Activated CD4-positive, alpha-beta T cell treated with anti-CD3 and anti-CD28 coated beads, Interleukin-2, amount 10 ng/mL, durations not matched to agents 7 days and 5 days (primary cell): ENCODE results near the gene ADH6. TPM values are rescaled to one million over a fixed set of nuclear protein-coding genes. Genes with fewer than 3 reads are reported as not detected.
"Not testable (repeated sequence)": the region's sequence is repeated elsewhere in the genome, so short reads cannot be mapped to it uniquely, and the experiment has no call there.

Source experiments
- CTCF ChIA-PET: fragments of 350-600 bp; sonication (Branson Sonifier 250); formaldehyde crosslinking; loops from one replicate; lab custom pipeline; 2021; ENCODE audit warnings: antibody characterized with exemption; lab: Charles Lee
- POLR2A ChIA-PET: fragments of 350-600 bp; sonication (Branson Sonifier 250); formaldehyde crosslinking; loops from one replicate; lab custom pipeline; 2021; ENCODE audit warnings: antibody characterized with exemption; lab: Charles Lee
- DNase-seq: peaks from one replicate; pipeline ENCODE4 v3.0.0-alpha.2; 2020
- H3K27ac Mint-ChIP-seq: one replicate; pipeline ENCODE4 v1.8.0; 2021; ENCODE audit warnings: mild to moderate bottlenecking, moderate library complexity, mixed read lengths
- H3K27me3 Mint-ChIP-seq: one replicate; pipeline ENCODE4 v1.8.0; 2021; ENCODE audit warnings: mixed read lengths
- H3K36me3 Mint-ChIP-seq: one replicate; pipeline ENCODE4 v1.8.0; 2021; ENCODE audit warnings: low read depth, mixed read lengths
- H3K4me1 Mint-ChIP-seq: one replicate; pipeline ENCODE4 v1.8.0; 2021; ENCODE audit warnings: mixed read lengths
- H3K4me3 Mint-ChIP-seq: one replicate; pipeline ENCODE4 v1.8.0; 2021; ENCODE audit warnings: mild to moderate bottlenecking, moderate library complexity, mixed read lengths
- H3K9me3 Mint-ChIP-seq: one replicate; pipeline ENCODE4 v1.8.0; 2021; ENCODE audit warnings: mixed read lengths
- total RNA-seq, 2 experiments: library from RNA; stranded (reverse); gene quantifications; one replicate each; pipeline ENCODE4 v1.2.3, GENCODE V29; 2021

ADH6 gene
- total RNA-seq, 2 experiments from 2014 or later = not detected

- Mint-ChIP-seq H3K4me1 (no peaks in the 10 kb centered on the region), H3K36me3 (no peaks in the 10 kb centered on the region), H3K27me3 (peaks cover 4% of the 10 kb centered on the region), H3K4me3 (no peak overlapping the region), H3K27ac (no peak overlapping the region), H3K9me3 (no peaks in the 10 kb centered on the region)
- CTCF ChIA-PET = no interaction called here
- POLR2A ChIA-PET = no interaction called here
- no peak for DNase-seq
Observed at GRCh38 chr4:99208719-99209075, 10.3 kb downstream of the ADH6 start.

- no peak overlapping the region for H3K4me3 Mint-ChIP-seq
- no peaks in the 10 kb centered on the region for H3K36me3 Mint-ChIP-seq
- no peaks in the 10 kb centered on the region for H3K4me1 Mint-ChIP-seq
- no peak for DNase-seq
- ChIA-PET POLR2A (interaction anchor here (0.6 kb wide), 1 partner anchor 492 kb away, joined by 3 read pairs; no protein-coding TSS in a partner anchor), CTCF (no interaction called here)
- H3K9me3 Mint-ChIP-seq = no peaks in the 10 kb centered on the region
- no peaks in the 10 kb centered on the region for H3K27me3 Mint-ChIP-seq
- H3K27ac Mint-ChIP-seq = no peak overlapping the region
Observed at GRCh38 chr4:99207911-99208718, 10.9 kb downstream of the ADH6 start.

GRCh38 chr4:99207069-99207743, 11.8 kb downstream of the ADH6 start:
- H3K4me3 Mint-ChIP-seq = no peak overlapping the region
- H3K27ac Mint-ChIP-seq = no peak overlapping the region
- DNase-seq = no peak
- no peaks in the 10 kb centered on the region for H3K27me3 Mint-ChIP-seq
- no peaks in the 10 kb centered on the region for H3K36me3 Mint-ChIP-seq
- POLR2A ChIA-PET = no interaction called here
- no peaks in the 10 kb centered on the region for H3K4me1 Mint-ChIP-seq
- CTCF ChIA-PET = no interaction called here
- H3K9me3 Mint-ChIP-seq = no peaks in the 10 kb centered on the region

- H3K4me3 Mint-ChIP-seq = no peak overlapping the region
- H3K4me1 Mint-ChIP-seq = no peaks in the 10 kb centered on the region
- no peak overlapping the region for H3K27ac Mint-ChIP-seq
- CTCF ChIA-PET = no interaction called here
- no peaks in the 10 kb centered on the region for H3K27me3 Mint-ChIP-seq
- no peaks in the 10 kb centered on the region for H3K36me3 Mint-ChIP-seq
- DNase-seq = no peak
- POLR2A ChIA-PET = no interaction called here
- no peaks in the 10 kb centered on the region for H3K9me3 Mint-ChIP-seq
Observed at GRCh38 chr4:99205153-99205979, 13.7 kb downstream of the ADH6 start.

GRCh38 chr4:99202536-99202935, 16.5 kb downstream of the ADH6 start:
- Mint-ChIP-seq H3K4me3 (no peak overlapping the region), H3K27ac (no peak overlapping the region), H3K27me3 (no peaks in the 10 kb centered on the region), H3K9me3 (no peaks in the 10 kb centered on the region), H3K4me1 (no peaks in the 10 kb centered on the region), H3K36me3 (no peaks in the 10 kb centered on the region)
- ChIA-PET POLR2A (no interaction called here), CTCF (no interaction called here)
- DNase-seq = no peak

- no peaks in the 10 kb centered on the region for H3K4me1 Mint-ChIP-seq
- no peaks in the 10 kb centered on the region for H3K9me3 Mint-ChIP-seq
- CTCF ChIA-PET = no interaction called here
- H3K27ac Mint-ChIP-seq = no peak overlapping the region
- DNase-seq = no peak
- H3K4me3 Mint-ChIP-seq = no peak overlapping the region
- no peaks in the 10 kb centered on the region for H3K27me3 Mint-ChIP-seq
- H3K36me3 Mint-ChIP-seq = no peaks in the 10 kb centered on the region
- POLR2A ChIA-PET = no interaction called here
Observed at GRCh38 chr4:99202094-99202493, 17.0 kb downstream of the ADH6 start.

- no peak for DNase-seq
- Mint-ChIP-seq H3K4me1 (no peaks in the 10 kb centered on the region), H3K27ac (no peak overlapping the region), H3K36me3 (no peaks in the 10 kb centered on the region), H3K9me3 (no peaks in the 10 kb centered on the region), H3K27me3 (no peaks in the 10 kb centered on the region), H3K4me3 (no peak overlapping the region)
- ChIA-PET POLR2A (no interaction called here), CTCF (no interaction called here)
Observed at GRCh38 chr4:99201690-99202089, 17.4 kb downstream of the ADH6 start.

- Mint-ChIP-seq H3K36me3 (no peaks in the 10 kb centered on the region), H3K9me3 (no peaks in the 10 kb centered on the region), H3K4me3 (no peak overlapping the region), H3K27me3 (no peaks in the 10 kb centered on the region), H3K27ac (no peak overlapping the region), H3K4me1 (no peaks in the 10 kb centered on the region)
- DNase-seq = no peak
- CTCF ChIA-PET = no interaction called here
- POLR2A ChIA-PET = no interaction called here
Observed at GRCh38 chr4:99200138-99200537, 18.9 kb downstream of the ADH6 start.

- H3K9me3 Mint-ChIP-seq = peaks cover 9% of the 10 kb centered on the region
- CTCF ChIA-PET = no interaction called here
- H3K36me3 Mint-ChIP-seq = no peaks in the 10 kb centered on the region
- no peak overlapping the region for H3K27ac Mint-ChIP-seq
- DNase-seq = no peak
- H3K4me3 Mint-ChIP-seq = no peak overlapping the region
- no peaks in the 10 kb centered on the region for H3K4me1 Mint-ChIP-seq
- POLR2A ChIA-PET = no interaction called here
- no peaks in the 10 kb centered on the region for H3K27me3 Mint-ChIP-seq
Observed at GRCh38 chr4:99190336-99190735, 28.7 kb downstream of the ADH6 start.

- H3K4me3 Mint-ChIP-seq, H3K27ac Mint-ChIP-seq, DNase-seq, H3K4me1 Mint-ChIP-seq, POLR2A ChIA-PET, CTCF ChIA-PET, H3K27me3 Mint-ChIP-seq, H3K36me3 Mint-ChIP-seq, H3K9me3 Mint-ChIP-seq: not testable (repeated sequence)
Observed at GRCh38 chr4:99189900-99190299, 29.1 kb downstream of the ADH6 start.

- Mint-ChIP-seq H3K36me3 (no peaks in the 10 kb centered on the region), H3K27me3 (no peaks in the 10 kb centered on the region), H3K9me3 (peaks cover 14% of the 10 kb centered on the region), H3K27ac (no peak overlapping the region), H3K4me3 (no peak overlapping the region), H3K4me1 (no peaks in the 10 kb centered on the region)
- CTCF ChIA-PET = no interaction called here
- DNase-seq = no peak
- POLR2A ChIA-PET = no interaction called here
Observed at GRCh38 chr4:99186029-99186428, 33.0 kb downstream of the ADH6 start.

- POLR2A ChIA-PET = no interaction called here
- H3K9me3 Mint-ChIP-seq = peaks cover 14% of the 10 kb centered on the region
Observed at GRCh38 chr4:99185581-99185980, 33.5 kb downstream of the ADH6 start.

More at GRCh38 chr4:99185581-99185980, 33.5 kb downstream of the ADH6 start:
- CTCF ChIA-PET = no interaction called here
- DNase-seq = no peak
- no peak overlapping the region for H3K27ac Mint-ChIP-seq
- H3K4me1 Mint-ChIP-seq = no peaks in the 10 kb centered on the region
- no peaks in the 10 kb centered on the region for H3K36me3 Mint-ChIP-seq
- no peak overlapping the region for H3K4me3 Mint-ChIP-seq
- no peaks in the 10 kb centered on the region for H3K27me3 Mint-ChIP-seq
